GM19372 (cell line): ENCODE measurements around the gene UCP3.

Experiments
- ATAC-seq: cut with Tn5 transposase; IDR thresholded peaks from one replicate; pipeline ENCODE4 v1.9.1; 2021; ENCODE audit warnings: mild to moderate bottlenecking, low read depth, moderate library complexity; ENCODE audit not compliant: unreplicated experiment

The UCP3 gene, protein sequence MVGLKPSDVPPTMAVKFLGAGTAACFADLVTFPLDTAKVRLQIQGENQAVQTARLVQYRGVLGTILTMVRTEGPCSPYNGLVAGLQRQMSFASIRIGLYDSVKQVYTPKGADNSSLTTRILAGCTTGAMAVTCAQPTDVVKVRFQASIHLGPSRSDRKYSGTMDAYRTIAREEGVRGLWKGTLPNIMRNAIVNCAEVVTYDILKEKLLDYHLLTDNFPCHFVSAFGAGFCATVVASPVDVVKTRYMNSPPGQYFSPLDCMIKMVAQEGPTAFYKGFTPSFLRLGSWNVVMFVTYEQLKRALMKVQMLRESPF

DNA sequence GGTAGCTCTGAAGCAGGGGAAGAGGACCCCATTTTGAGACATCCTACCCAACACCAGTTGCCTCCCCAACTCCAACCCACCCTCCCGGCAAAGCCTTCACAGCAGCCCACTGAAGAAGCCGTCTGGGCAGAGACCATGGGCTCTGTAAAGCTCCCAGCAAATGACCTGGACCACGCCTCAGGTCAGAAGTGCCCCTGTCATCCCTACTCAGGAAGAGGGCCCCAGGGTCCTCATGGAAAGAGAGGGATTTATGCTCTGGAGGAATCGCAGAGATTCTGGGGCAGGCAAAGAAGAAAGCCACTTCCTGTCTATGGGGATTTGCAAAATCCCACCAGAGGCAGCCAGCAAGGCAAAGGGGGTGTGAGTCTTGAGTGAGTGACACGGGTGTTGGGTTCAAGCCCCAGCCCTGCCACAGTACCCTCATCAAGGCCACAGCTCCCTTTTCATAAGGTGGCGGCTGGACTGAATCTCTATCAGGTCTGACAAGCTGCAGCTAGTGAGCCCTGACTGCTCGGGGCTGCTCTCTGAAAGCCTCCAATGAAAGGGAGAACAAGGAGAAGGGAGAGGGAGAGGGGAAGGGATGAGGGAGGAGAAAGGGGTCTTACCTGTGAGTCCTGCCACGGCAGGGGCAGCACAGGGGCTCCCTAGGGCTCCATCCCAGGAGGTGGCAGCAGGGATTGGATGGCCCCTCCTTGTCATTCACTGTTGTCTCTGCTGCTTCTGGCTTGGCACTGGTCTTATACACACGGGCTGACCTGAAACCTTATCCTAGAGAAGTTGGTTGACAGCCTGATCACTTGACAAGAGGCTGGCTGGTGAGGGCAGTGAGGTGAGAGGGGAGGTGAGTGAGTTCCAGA is at the start of gene UCP3:
Gene UCP3, minus strand, starts transcription at position 713 of the 857 bp plus-strand sequence. CDS start 2,043 bp downstream, outside the sequence.
- no peak for ATAC-seq

DNA sequence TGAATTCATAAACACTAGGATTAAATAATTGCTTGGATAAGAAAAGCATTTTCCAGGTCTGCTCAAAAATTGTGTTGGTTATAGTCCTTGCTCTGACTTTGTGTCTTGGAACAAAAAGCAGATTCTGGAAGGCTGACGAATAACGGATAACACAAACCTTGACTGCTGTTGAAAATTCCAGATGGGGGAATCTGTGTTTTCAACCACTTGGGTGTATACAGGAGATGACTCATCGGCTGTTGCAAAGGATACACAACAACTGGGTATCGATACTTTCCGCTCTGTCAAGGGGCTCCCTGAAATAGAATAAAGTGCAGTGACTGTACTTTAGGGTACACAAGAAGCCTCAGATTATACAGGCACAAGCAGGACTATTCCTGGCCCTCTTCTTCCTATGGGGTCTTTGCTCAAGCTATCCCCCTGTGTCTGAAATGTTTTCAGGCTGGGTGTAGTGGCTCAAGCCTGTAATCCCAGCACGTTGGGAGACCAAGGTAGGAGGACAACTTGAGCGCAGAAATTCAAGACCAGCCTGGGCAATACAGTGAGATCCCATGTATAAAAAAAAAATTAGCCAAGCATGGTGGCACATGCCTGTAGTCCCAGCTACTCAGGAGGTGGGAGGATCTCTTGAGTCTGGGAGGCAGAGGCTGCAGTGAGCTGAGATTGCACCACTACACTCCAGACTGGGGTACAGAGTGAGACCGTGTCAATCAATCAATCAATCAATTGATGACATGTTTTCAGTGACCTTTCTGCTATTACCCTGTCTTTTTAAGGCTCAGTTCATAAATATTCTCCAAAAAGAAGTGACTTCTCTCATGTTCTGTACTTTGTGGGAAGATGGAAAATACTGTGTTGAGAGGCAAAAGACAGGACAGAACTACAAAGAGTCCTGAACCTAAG is 48.6 kb upstream of the UCP3 start:
- no peak for ATAC-seq

DNA sequence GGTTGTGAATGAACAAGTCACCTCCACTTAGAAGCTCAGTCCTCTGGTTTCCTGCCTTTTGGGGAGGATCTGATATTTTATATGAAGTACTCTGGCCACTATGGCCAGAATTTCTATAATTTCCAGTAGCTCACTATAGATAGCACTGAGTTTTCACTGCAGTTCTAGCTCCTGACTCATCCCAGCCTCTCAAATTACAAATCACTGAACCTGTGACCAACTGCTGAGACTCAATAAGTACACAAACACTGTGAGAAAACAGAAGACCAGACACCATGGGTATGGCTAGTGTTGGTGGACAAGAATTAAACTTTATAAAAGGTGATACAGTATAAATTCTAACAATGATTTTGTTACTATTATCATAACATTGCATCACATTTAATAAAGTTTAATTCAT is 47.1 kb upstream of the UCP3 start:
- no peak for ATAC-seq

DNA sequence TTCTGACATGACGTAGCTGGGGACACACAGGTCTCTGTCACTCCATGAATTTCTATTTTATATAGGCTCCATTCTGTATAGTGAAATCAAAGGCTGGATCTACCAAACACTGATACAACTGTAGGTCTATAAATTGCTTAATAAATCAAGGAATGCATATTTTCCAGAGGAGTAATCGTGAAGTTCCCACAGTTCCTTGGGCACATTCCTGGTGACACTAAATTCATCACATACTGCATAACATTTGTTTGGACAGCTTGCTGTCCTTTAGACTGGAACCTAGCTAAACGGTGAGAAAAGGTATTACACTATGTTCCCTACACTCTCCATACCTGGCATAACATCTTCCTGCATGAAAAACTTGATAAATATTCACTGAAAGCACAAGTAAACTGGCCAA is 41.6 kb upstream of the UCP3 start:
- no peak for ATAC-seq

DNA sequence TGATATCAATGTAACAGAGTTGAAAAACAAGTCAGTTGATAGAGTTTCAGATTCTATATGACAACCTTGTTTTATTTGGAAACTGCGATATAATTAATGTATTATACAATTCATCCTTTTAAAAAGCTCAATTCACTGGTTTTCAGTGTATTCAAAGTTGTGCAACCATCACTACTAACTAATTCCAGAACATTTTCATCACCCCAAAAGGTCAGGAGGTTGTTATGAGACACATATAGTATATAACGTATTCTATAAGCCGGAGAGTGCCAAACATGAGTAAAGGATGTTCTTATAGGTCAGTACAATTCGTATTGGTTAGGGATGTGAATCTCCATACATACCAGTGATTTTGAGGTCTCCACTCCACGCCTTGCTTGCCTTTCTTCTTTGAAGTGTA is 40.1 kb upstream of the UCP3 start:
- ATAC-seq: no peak

DNA sequence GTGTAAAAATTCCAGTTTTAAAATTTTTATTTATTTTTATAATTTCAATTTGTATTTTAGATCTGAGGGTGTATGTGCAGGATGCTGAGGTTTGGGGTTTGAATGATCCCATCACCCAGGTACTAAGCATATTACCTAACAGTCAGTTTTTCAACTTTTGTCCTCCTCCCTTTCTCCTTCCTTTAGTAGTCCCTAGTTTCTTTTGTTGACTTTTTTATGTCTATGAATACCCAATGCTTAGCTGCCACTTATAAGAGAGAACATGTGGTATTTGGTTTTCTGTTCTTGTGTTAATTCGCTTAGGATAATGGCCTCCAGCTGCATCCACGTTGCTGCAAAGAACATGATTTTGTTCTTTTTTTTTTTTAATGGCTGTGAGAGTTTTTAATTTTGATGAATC is 35.7 kb upstream of the UCP3 start:
- no peak for ATAC-seq

DNA sequence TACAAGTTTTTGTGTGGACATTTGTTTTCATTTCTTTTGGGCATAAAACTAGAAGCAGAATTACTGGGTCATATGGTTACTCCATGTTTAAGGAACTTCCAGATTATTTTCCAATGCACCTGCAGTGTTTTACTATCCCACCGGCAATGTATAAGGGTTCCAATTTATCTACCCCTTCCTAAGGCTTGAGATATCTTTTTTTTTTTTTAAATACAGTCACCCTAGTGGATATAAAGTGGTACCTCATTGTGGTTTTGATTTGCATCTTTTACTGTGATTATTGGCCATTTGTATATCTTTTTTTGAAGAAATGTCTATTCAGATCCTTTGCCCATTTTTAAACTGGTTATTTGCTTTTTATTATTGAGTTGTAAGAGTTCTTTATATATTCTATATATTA is 34.6 kb upstream of the UCP3 start:
- no peak for ATAC-seq

DNA sequence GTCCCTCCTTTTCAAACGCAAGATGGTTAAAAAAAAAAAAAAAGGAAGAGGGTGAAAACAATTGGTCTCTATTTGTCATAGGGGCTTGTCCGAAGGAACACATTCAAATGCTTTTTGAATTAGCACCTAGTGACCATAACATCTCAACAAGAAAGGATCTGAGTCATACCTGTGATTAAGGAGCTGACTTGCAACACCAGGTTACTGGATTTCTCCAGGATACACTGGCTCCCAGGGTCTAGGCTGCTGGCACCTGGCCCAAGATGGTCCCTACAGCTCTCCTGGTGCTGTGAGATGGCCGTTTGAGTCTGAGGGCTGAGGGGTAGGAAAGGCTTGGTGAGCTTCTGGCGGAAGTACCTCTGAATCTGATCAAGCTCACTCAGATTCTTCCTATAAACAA is 28.4 kb upstream of the UCP3 start:
- ATAC-seq: no peak

DNA sequence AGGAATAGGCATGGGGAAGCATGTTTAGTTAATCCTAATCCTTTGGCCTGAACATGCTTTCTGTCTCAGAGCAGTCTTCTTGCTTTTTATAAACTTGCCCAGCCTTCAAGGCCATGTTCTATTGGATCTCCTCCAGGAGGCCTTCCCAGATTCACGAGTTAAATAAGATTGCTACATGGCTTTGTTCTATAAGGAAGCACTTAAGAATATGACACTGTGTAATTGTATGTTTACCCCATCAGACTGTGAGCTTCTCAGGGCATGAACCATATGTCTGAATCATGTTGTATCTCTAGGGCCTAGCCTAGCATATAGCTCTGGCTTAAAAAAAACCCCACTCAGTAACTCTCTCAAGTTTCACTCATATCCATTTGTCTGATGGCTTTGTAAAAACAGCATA is 26.4 kb upstream of the UCP3 start:
- no peak for ATAC-seq

DNA sequence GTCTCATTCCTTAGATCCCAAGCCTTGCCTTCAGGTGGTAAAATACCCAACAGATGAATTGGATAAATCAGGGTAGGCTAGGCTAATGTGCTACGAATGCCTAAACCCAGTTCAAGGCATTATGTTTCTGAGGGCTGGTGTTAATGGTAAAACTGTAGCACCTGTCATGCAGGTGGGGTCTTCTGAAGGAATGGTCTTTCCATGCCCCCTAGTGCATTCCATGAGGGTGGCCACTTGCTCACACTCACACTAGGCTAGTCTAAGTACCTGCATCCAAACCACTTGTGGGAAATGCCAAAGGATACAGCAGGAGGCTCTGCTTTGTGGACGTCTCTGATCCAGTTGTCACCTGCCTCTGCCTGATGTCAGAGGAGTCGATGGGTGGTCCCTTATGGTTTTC is 24.2 kb upstream of the UCP3 start:
- no peak for ATAC-seq

DNA sequence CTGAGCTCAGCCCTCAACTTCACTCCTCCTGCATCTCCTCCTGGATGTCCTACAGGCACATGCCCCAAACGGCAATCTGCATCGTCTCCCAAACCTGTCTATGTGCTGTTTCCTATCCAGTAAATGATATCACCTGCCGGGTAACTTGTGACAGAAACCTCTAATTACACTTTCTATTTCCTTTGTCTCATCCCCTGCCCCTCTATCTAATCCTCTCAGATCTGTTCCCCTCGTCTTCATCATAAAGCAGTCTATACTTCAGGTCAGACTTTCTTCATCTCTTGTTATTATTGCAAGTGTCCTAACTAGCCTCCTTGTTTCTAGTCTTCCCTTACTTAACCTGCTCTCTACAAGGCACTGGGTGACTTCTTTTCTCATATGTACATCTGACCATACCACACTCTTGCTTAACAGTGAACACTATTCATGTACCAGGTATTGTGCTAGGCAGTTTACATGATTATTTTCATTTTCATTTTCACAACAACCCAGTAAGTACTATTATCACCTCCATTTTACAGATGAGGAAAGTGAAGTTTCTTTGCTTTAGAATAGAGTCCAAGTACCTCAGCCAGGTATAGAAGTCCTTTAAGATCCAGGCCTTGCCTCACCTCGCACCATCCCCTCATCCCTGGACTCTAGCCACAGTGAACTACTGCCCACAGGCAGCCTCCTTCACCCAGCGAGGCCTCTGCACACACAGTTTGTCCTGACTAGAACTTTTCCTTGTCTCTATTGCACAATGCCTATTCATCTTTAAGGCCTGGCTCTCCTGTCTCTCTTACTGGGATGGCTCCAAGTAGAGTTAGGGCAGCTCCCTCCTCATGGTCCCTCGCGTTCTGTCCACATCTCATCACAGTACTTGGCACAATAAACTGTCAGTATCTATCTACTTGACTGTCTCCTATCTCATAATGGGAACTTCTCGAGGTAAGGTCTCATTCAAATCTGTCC is 22.1 kb upstream of the UCP3 start:
- ATAC-seq: no peak

DNA sequence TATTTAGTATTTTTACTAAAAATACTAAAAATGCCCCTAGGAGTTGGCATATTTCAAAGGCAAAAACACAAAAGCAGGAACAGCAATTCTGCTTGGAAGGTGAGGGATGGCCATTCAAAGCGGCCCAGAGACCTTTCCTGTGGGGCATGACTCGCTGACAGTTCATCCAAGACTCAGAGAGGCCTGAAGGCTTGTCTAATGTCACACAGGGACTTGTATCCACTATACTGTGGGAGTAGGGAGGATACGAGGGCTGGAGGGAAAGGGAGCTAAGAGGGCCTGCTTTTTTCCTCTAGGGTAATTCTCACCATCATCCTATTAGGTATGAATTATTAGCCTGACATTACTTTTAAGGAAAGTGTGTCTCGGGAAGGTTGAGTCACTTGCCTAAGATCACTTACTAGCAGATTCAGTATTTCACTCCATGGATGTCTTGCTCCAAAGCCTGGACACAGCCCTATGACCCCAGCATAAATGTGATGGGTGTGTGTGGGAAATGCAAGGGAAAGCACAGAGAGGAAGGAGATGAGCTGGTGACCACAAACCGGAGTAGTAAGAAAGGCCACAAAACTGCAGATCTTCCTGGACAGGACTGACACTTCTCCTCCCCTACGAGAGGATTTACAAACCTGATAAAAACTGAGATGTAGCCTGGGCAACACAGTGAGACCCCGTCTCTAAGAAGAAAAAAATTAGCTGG is 16.7 kb upstream of the UCP3 start:
- ATAC-seq: no peak

DNA sequence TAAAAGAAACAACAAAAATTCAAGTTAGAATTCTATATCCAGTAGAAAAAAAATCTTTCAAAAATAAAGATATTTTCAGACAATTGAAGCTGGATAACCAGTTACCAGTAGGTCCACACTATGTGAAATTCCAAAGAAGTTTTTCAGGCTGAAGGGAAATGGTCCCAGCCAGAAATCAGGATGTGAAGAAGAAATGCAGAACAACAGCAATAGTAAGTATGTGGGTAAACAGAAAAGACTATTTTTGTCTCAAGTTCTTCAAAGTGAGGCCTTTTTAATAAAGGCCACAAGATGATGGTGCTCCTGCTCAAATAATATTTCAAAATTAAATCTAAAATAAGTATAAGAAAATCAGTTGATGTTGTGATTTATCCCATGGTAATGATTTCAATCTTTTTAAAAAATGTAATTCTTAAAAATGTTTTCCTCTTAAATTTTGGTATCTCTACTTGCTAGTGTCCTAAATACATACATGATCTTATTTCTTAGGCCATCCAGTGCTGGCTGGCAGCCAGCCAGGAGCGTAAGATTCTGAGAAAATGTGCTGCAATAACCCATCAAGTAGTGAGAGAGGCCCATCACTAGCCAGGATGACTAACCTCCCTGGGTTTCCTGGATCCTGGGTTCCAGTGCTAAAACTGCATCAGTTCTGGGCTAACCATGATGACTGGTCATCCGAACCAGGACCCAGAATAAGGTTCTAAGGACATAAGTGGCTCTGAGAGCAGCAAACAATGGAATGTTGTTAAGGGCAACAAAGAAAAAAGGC is 15.6 kb upstream of the UCP3 start:
- ATAC-seq: no peak

DNA sequence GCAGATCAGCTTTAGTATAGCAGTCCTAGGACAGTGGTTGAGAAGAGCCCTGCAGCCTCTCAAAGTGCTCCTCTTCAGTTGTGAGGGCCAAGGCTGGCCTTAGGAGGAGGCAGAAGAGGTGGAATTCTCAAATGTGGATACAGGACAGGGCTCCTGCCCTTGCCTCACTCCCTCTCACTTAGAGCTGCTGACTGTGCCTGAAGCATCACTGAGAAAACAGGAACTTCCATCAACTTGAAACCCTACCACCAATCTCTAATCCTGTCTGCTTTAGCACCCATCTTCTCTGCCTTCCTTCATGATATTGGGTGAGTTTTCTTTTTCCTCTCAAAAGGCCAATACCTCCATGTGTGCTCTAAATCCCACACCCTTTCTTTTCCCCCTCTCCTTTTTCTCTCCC is 14.4 kb upstream of the UCP3 start:
- no peak for ATAC-seq

DNA sequence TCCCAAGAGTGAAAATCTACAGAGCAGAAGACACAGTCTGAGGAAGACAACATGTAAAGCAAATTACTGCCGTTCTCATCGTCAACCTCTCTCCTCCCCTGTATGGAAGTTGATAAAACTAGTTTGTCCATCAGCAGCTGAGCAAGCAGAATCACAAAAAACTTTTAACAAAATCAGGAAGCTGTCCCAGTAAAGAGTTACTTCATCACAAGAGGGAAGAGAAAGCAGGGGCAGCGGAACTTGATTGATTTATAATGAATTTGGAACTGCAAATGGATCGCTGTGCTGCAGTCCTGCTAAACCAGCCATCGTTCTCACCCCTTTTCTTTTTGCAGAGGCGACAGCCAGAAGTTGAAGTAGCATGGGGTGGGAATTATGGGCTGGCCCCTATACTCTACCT is 13.7 kb upstream of the UCP3 start:
- ATAC-seq: no peak

DNA sequence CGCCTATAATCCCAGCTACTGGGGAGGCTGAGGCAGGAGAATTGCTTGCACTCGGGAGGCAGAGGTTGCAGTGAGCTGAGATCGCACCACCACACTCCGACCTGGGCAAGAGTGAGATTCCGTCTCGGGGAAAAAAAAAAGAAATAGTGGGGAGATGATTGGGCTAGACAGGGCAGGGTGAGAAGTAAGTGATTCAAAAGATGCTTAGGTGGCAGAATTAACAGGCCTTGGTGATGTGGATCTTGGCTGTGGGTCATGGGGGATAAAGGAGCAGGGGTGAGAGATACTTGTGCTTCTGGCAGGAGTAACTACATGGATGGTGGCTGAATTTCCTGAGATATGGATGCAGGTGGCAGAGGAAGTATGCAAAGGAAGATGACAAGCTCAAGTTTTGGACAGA is 13.1 kb upstream of the UCP3 start:
- no peak for ATAC-seq

DNA sequence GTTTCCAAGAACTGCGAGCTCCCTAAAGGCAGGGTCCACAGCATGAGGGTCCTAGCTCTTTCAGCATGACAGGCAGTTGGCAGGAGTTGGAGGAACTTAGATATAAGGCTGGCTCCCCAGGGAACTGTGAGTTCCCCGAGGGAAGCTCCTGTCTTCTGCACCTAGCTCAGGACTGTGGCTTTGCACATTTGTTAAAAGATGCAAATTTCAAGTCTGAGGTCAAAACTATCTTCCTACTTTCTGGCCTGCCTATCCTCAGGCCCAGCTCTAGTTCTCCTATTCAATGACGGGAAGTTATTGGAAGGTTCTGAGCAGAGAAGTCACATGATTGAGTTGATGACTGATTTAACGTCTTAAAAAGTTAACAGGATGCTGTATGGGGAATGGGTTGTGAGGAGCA is 11.7 kb upstream of the UCP3 start:
- ATAC-seq: no peak

DNA sequence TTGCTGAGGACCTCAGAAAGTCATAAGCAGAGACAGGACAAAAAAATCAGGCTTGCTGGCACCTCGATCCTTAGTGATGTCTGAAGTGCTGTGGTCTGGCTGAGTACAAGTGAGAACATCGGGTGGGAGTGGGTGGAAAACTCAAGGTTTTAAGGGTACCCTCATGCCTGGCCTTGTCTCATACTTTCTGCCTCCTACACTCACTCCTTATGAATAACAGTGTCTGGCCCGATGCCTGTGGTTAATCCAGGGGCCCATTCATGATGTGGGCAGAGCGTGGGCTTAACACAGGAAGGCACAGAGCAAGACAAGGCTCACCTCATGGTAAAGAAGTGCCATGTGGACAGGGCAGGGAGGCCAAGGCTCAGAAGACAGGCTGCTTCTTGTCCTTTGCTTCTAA is 11.0 kb upstream of the UCP3 start:
- no peak for ATAC-seq
